GM18517 (cell line): ENCODE measurements around the gene MRPS18C.
"Not testable (repeated sequence)": the region's sequence is repeated elsewhere in the genome, so short reads cannot be mapped to it uniquely, and the experiment has no call there.

Source experiments
- ATAC-seq: cut with Tn5 transposase; IDR thresholded peaks from one replicate; pipeline ENCODE4 v1.9.1; 2021; ENCODE audit warnings: mild to moderate bottlenecking, moderate library complexity; ENCODE audit not compliant: unreplicated experiment

The MRPS18C gene

GRCh38 chr4:83496085-83496917, 40.4 kb downstream of the MRPS18C start:
- not testable (repeated sequence) for ATAC-seq

- ATAC-seq, result no peak
Measured at GRCh38 chr4:83498187-83498586, 42.3 kb downstream of the MRPS18C start.

DNA sequence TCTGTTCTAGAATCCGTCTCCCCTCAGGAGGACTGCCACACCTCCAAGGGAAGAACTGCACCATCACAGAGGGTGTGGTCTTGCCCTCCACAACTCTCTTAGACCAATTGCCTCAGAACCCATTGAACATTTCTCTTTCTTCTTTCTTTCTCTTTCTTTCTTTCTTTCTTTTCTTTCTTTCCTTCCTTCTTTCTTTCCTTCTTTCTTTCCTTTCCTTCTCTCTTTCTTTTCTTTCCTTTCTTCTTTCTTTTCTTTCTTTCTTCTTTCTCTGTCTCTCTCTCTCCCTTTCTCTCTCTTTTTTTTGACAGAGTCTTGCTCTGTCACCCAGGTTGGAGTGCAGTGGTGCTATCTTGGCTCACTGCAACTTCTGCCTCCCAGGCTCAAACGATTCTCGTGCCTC, 45.8 kb downstream of the MRPS18C start:
- not testable (repeated sequence) for ATAC-seq

DNA sequence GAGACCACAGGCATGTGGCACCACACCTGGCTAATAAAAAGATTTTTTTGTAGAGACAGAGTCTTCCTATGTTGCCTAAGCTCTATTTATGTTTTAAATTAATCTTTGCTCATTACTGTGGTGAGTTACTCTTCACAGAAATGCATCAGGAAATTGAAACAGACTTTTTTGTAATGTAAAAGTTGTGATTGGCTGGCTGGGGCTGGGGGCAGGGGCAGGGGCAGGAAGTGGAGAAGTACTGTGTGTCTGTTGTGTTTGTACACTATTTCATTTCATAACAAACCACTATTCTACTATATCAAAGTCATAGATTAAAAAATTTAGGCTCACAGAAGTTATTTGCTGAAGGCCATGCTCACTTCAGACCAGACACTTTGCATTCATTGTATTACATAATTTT, 48.1 kb downstream of the MRPS18C start:
- no peak for ATAC-seq

- no peak for ATAC-seq
Measured at GRCh38 chr4:83504503-83504902, 48.6 kb downstream of the MRPS18C start.

- no peak for ATAC-seq
Measured at GRCh38 chr4:83504996-83505395, 49.1 kb downstream of the MRPS18C start.

DNA sequence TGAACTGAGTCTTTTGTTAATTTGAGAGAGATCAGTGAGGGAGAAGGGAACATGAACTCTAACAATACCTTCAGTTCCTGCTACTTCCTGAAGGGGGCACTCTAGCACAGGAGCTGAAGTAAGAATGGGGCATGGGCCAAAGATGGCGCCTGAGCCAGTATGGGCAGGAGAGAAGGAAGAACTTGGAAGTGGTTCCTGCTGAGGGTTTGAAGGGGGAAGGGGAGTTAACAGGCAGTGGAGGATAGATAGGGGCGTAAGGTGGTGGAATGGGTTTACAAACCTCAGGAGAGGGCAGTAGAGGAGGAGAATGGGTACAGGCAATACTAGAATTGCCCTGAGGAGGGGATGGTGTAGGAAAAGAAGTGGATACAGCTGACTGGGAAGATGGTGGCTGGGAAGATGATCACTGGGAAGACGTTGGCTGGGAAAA, 53.3 kb downstream of the MRPS18C start:
- ATAC-seq, result peak; percentile 45

DNA sequence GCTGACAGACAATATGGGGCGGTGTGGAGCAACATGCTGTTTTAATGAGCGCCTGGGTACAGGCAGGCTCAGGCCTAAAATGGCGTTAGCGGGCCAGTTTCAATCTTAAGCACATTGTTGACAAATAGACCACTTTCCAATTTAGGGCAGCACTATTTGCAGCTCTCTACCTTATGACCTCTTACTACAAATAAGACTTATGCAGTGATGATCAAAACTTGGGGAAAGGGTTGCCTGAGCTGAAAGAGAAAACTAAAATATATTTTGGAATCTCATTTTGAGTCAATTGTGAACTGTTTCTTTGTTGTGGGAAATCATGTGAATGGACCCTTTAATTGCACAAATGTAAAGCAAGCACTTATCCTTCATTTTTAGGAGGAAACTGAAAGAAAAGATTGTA, 54.6 kb downstream of the MRPS18C start:
- ATAC-seq, result no peak
